SK-N-SH treated with all-trans-retinoic acid at 6 μM for 48 hours (cell line): ENCODE measurements around the gene NARF.

ENCODE experiments used
- ATAC-seq: fragments of 200-7000 bp; cut with Tn5 transposase; 3 replicates; pipeline ENCODE4 v1.9.1; 2020; ENCODE audit warnings: mild to moderate bottlenecking, moderate library complexity
- ARNTL ChIP-seq: fragments of 450-650 bp; formaldehyde crosslinking; IDR thresholded peaks from 2 replicates; pipeline ENCODE4 v1.5.0; 2020; ENCODE audit warnings: low read depth, mild to moderate bottlenecking, moderate library complexity, borderline replicate concordance
- BACH2 ChIP-seq: fragments of 250-450 bp; sonication (Bioruptor Pico); IDR thresholded peaks from 2 replicates; pipeline ENCODE4 v1.9.0; 2021; ENCODE audit warnings: mild to moderate bottlenecking, borderline replicate concordance
- CREB5 ChIP-seq: fragments of 250-450 bp; sonication (Bioruptor Pico); IDR thresholded peaks from 2 replicates; pipeline ENCODE4 v1.5.1; 2020; ENCODE audit warnings: low read depth, mild to moderate bottlenecking, moderate library complexity
- CSDC2 ChIP-seq: fragments of 250-450 bp; sonication (Bioruptor Pico); IDR thresholded peaks from 2 replicates; pipeline ENCODE4 v1.5.0; 2020; ENCODE audit warnings: mild to moderate bottlenecking, moderate library complexity
- CSRNP3 ChIP-seq: fragments of 250-450 bp; sonication (Bioruptor Pico); IDR thresholded peaks from 2 replicates; pipeline ENCODE4 v1.5.1; 2021; ENCODE audit warnings: mild to moderate bottlenecking, moderate library complexity
- ESRRG ChIP-seq: fragments of 250-450 bp; sonication (Bioruptor Pico); IDR thresholded peaks from 2 replicates; pipeline ENCODE4 v1.6.1; 2021; ENCODE audit warnings: mild to moderate bottlenecking
- GLIS3 ChIP-seq: fragments of 250-450 bp; sonication (Bioruptor Pico); IDR thresholded peaks from 2 replicates; pipeline ENCODE4 v1.5.0; 2020; ENCODE audit warnings: mild to moderate bottlenecking, moderate library complexity
- ISL1 ChIP-seq: fragments of 250-450 bp; sonication (Bioruptor Pico); IDR thresholded peaks from 2 replicates; pipeline ENCODE4 v2.1.2; 2022; ENCODE audit warnings: mild to moderate bottlenecking, moderate library complexity
- OSR1 ChIP-seq: fragments of 250-450 bp; sonication (Bioruptor Pico); IDR thresholded peaks from 2 replicates; pipeline ENCODE4 v1.8.0; 2022; ENCODE audit warnings: moderate library complexity, mild to moderate bottlenecking, inconsistent platforms
- PATZ1 ChIP-seq: fragments of 250-450 bp; sonication (Bioruptor Pico); IDR thresholded peaks from 2 replicates; pipeline ENCODE4 v1.8.0; 2020; ENCODE audit warnings: mild to moderate bottlenecking, moderate library complexity, borderline replicate concordance
- PPARA ChIP-seq: fragments of 250-450 bp; sonication (Bioruptor Pico); IDR thresholded peaks from 2 replicates; pipeline ENCODE4 v1.5.0; 2020; ENCODE audit warnings: mild to moderate bottlenecking, borderline replicate concordance
- RARB ChIP-seq: fragments of 250-450 bp; sonication (Bioruptor Pico); IDR thresholded peaks from 2 replicates; pipeline ENCODE4 v1.8.0; 2021; ENCODE audit warnings: mild to moderate bottlenecking, moderate library complexity
- SNAI2 ChIP-seq: fragments of 250-450 bp; sonication (Bioruptor Pico); IDR thresholded peaks from 2 replicates; pipeline ENCODE4 v1.5.0; 2020; ENCODE audit warnings: mild to moderate bottlenecking, moderate library complexity
- TCF4 ChIP-seq: fragments of 250-450 bp; sonication (Bioruptor Pico); IDR thresholded peaks from 2 replicates; pipeline ENCODE4 v1.8.0; 2021; ENCODE audit warnings: mild to moderate bottlenecking, moderate library complexity, borderline replicate concordance
- TOX ChIP-seq: fragments of 250-450 bp; sonication (Bioruptor Pico); IDR thresholded peaks from 2 replicates; pipeline ENCODE4 v1.8.0; 2021; ENCODE audit warnings: mild to moderate bottlenecking, moderate library complexity, borderline replicate concordance
- TSHZ2 ChIP-seq: fragments of 250-450 bp; sonication (Bioruptor Pico); IDR thresholded peaks from 2 replicates; pipeline ENCODE4 v1.5.0; 2020; ENCODE audit warnings: mild to moderate bottlenecking, moderate library complexity
- ZC3H10 ChIP-seq: fragments of 250-450 bp; sonication (Bioruptor Pico); IDR thresholded peaks from 2 replicates; pipeline ENCODE4 v1.5.1; 2021; ENCODE audit warnings: mild to moderate bottlenecking, moderate library complexity
- ZFP3 ChIP-seq: fragments of 250-450 bp; sonication (Bioruptor Pico); IDR thresholded peaks from 2 replicates; pipeline ENCODE4 v1.5.0; 2020; ENCODE audit warnings: mild to moderate bottlenecking, moderate library complexity
- ZFP30 ChIP-seq: fragments of 450-650 bp; formaldehyde crosslinking; IDR thresholded peaks from 2 replicates; pipeline ENCODE4 v1.5.0; 2022; ENCODE audit warnings: mild to moderate bottlenecking, moderate library complexity
- ZNF565 ChIP-seq: fragments of 450-650 bp; formaldehyde crosslinking; conservative IDR thresholded peaks from 2 replicates; pipeline ENCODE4 v1.5.0; 2020; ENCODE audit warnings: low read depth, mild to moderate bottlenecking, moderate library complexity
- ZNF70 ChIP-seq: fragments of 450-650 bp; formaldehyde crosslinking; IDR thresholded peaks from 2 replicates; pipeline ENCODE4 v1.5.0; 2020; ENCODE audit warnings: mild to moderate bottlenecking, moderate library complexity
- ZNF8 ChIP-seq: fragments of 450-650 bp; formaldehyde crosslinking; IDR thresholded peaks from 2 replicates; pipeline ENCODE4 v1.5.0; 2020; ENCODE audit warnings: mild to moderate bottlenecking, moderate library complexity

Gene NARF

GRCh38 chr17:82439194-82439828, 19.2 kb upstream of the NARF start:
- peak; percentile 1; the same call in 1 of the 3 replicates for ATAC-seq
- TF ChIP-seq ARNTL (CRISPR knock-in tag) = no peak
- TF ChIP-seq RARB (CRISPR knock-in tag) = no peak
- no peak for TF ChIP-seq TOX (CRISPR knock-in tag)
- TF ChIP-seq TCF4 (CRISPR knock-in tag) = no peak
- TF ChIP-seq ZC3H10 = no peak
- TF ChIP-seq CSRNP3 (CRISPR knock-in tag) = no peak
- no peak for TF ChIP-seq ZNF8
- TF ChIP-seq PPARA (CRISPR knock-in tag) = no peak
- no peak for TF ChIP-seq SNAI2
- TF ChIP-seq PATZ1 (CRISPR knock-in tag) = no peak
- TF ChIP-seq ZFP30 (CRISPR knock-in tag) = no peak
- TF ChIP-seq ZFP3 = no peak
- no peak for TF ChIP-seq BACH2
- no peak for TF ChIP-seq ISL1 (CRISPR knock-in tag)
- no peak for TF ChIP-seq TSHZ2
- TF ChIP-seq ESRRG (CRISPR knock-in tag) = no peak
- no peak for TF ChIP-seq CSDC2
- no peak for TF ChIP-seq GLIS3 (CRISPR knock-in tag)

GRCh38 chr17:82439829-82440365, 18.6 kb upstream of the NARF start:
- no peak for TF ChIP-seq TCF4 (CRISPR knock-in tag)
- no peak for TF ChIP-seq CSRNP3 (CRISPR knock-in tag)
- no peak for TF ChIP-seq ZFP30 (CRISPR knock-in tag)
- no peak for TF ChIP-seq OSR1
- no peak for TF ChIP-seq ZNF70 (CRISPR knock-in tag)
- no peak for TF ChIP-seq PPARA (CRISPR knock-in tag)
- no peak for TF ChIP-seq ZNF565
- TF ChIP-seq, all 23 proteins: peak for 0
- no peak; the same call in 1 of the 3 replicates for ATAC-seq

- no peak for ATAC-seq
- TF ChIP-seq GLIS3 (CRISPR knock-in tag) (no peak), PATZ1 (CRISPR knock-in tag) (no peak), CREB5 (CRISPR knock-in tag) (no peak), ESRRG (CRISPR knock-in tag) (no peak), TSHZ2 (no peak), ZNF8 (no peak), SNAI2 (no peak), TOX (CRISPR knock-in tag) (no peak), PPARA (CRISPR knock-in tag) (no peak)
These were observed 18.0 kb upstream of the NARF start for GRCh38 chr17:82440469-82440981.
